IMR-90 (cell line): ENCODE measurements around the gene LRRC2. TPM values are rescaled to one million over a fixed set of nuclear protein-coding genes. Genes with fewer than 3 reads are reported as not detected.

Source experiments
- ATAC-seq: fragments of 200-7000 bp; cut with Tn5 transposase; 2 replicates; pipeline ENCODE4 v1.9.1; 2020; ENCODE audit warnings: low read depth, mild to moderate bottlenecking, moderate library complexity
- BruUV-seq: library from RNA; stranded (reverse); fragments of 400-500 nt; replicated peaks from 2 replicates; lab custom pipeline; 2021; lab: Mats Ljungman, UMichigan
- CTCF ChIA-PET: fragments of 300-600 bp; formaldehyde crosslinking; extraction: SDS; loops from one replicate; lab custom pipeline; 2021; ENCODE audit warnings: antibody characterized with exemption; lab: Yijun Ruan, JAX
- POLR2A ChIA-PET: fragments of 300-600 bp; sonication (Branson Sonifier 250); formaldehyde crosslinking; loops from one replicate; lab custom pipeline; 2022; ENCODE audit warnings: antibody characterized with exemption; ENCODE audit not compliant: unreplicated experiment; lab: Charles Lee
- DNase-seq: peaks from one replicate; pipeline ENCODE4 v3.0.0; 2013
- H2AFZ ChIP-seq: replicated peaks from 2 replicates; pipeline ENCODE3; 2013; ENCODE audit warnings: low read length, mild to moderate bottlenecking; ENCODE audit not compliant: poor library complexity
- H2AK5ac ChIP-seq: 2 replicates; pipeline ENCODE4 v1.6.1; 2013; ENCODE audit warnings: low read depth, low read length, inconsistent platforms
- H2AK9ac ChIP-seq: replicated peaks from 2 replicates; pipeline ENCODE3; 2013; ENCODE audit warnings: mild to moderate bottlenecking, low read depth, low read length, moderate library complexity; ENCODE audit not compliant: poor library complexity
- H2BK120ac ChIP-seq: 2 replicates; pipeline ENCODE4 v1.6.1; 2013; ENCODE audit warnings: low read depth, low read length, inconsistent platforms
- H2BK15ac ChIP-seq: 3 replicates; pipeline ENCODE4 v1.6.1; 2013; ENCODE audit warnings: low read depth, low read length, inconsistent platforms
- H2BK20ac ChIP-seq: 2 replicates; pipeline ENCODE4 v1.6.1; 2013; ENCODE audit warnings: low read depth, mild to moderate bottlenecking, inconsistent platforms, low read length, moderate library complexity
- H2BK5ac ChIP-seq: 2 replicates; pipeline ENCODE4 v1.6.1; 2013; ENCODE audit warnings: mild to moderate bottlenecking, low read depth, low read length, inconsistent platforms; ENCODE audit not compliant: poor library complexity, severe bottlenecking
- H3K14ac ChIP-seq: replicated peaks from 2 replicates; pipeline ENCODE4 v1.6.1; 2013; ENCODE audit warnings: low read depth, low read length, inconsistent platforms
- H3K18ac ChIP-seq: 2 replicates; pipeline ENCODE4 v1.6.1; 2013; ENCODE audit warnings: low read depth, low read length, control low read depth
- H3K23ac ChIP-seq: 2 replicates; pipeline ENCODE4 v1.6.1; 2013; ENCODE audit warnings: low read depth, low read length, inconsistent platforms
- H3K27ac ChIP-seq: 2 replicates; pipeline ENCODE4 v1.5.1; 2013; ENCODE audit warnings: mild to moderate bottlenecking, control low read depth, low read length; ENCODE audit not compliant: insufficient read depth
- H3K27me3 ChIP-seq: 2 replicates; pipeline ENCODE4 v1.6.1; 2013; ENCODE audit warnings: low read length; ENCODE audit not compliant: control insufficient read depth, insufficient read depth
- H3K36me3 ChIP-seq: 2 replicates; pipeline ENCODE4 v1.6.1; 2013; ENCODE audit warnings: low read length, mixed read lengths; ENCODE audit not compliant: control insufficient read depth, insufficient read depth
- H3K4ac ChIP-seq: 2 replicates; pipeline ENCODE4 v1.6.1; 2013; ENCODE audit warnings: low read depth, low read length, inconsistent platforms
- H3K4me1 ChIP-seq: 2 replicates; pipeline ENCODE4 v1.6.1; 2013; ENCODE audit warnings: low read length, mixed read lengths; ENCODE audit not compliant: control insufficient read depth, insufficient read depth
- H3K4me2 ChIP-seq: 2 replicates; pipeline ENCODE4 v1.6.1; 2013; ENCODE audit warnings: low read depth, mild to moderate bottlenecking, control low read depth, low read length, moderate library complexity
- H3K4me3 ChIP-seq: 2 replicates; pipeline ENCODE4 v1.5.1; 2013; ENCODE audit warnings: low read depth, mild to moderate bottlenecking, control low read depth, low read length, moderate library complexity; ENCODE audit not compliant: insufficient read depth
- H3K56ac ChIP-seq: 2 replicates; pipeline ENCODE4 v1.6.1; 2013; ENCODE audit warnings: low read length, inconsistent platforms; ENCODE audit not compliant: insufficient read depth; ENCODE audit errors: extremely low read depth
- H3K79me1 ChIP-seq, 2 experiments: 2 replicates each; pipeline ENCODE4 v1.6.1; 2013; ENCODE audit warnings: low read length in 2 of 2, inconsistent platforms in 1 of 2, low read depth in 1 of 2
- H3K9ac ChIP-seq: 2 replicates; pipeline ENCODE4 v1.6.1; 2013; ENCODE audit warnings: low read depth, low read length, control low read depth
- H3K9me1 ChIP-seq: 2 replicates; pipeline ENCODE4 v1.6.1; 2013; ENCODE audit warnings: low read length, inconsistent platforms; ENCODE audit not compliant: insufficient read depth
- H3K9me3 ChIP-seq: 2 replicates; pipeline ENCODE4 v1.6.1; 2013; ENCODE audit warnings: low read length; ENCODE audit not compliant: control insufficient read depth, insufficient read depth
- H4K20me1 ChIP-seq: 2 replicates; pipeline ENCODE4 v1.6.1; 2013; ENCODE audit warnings: low read length, inconsistent platforms; ENCODE audit not compliant: insufficient read depth
- H4K5ac ChIP-seq: 2 replicates; pipeline ENCODE4 v1.6.1; 2013; ENCODE audit warnings: mild to moderate bottlenecking, low read depth, low read length, control low read depth
- H4K8ac ChIP-seq, 2 experiments: 2 replicates each; pipeline ENCODE4 v1.6.1; 2013; ENCODE audit warnings: low read depth in 2 of 2, low read length in 2 of 2, control low read depth in 1 of 2, inconsistent platforms in 1 of 2
- H4K91ac ChIP-seq: 2 replicates; pipeline ENCODE4 v1.6.1; 2013; ENCODE audit warnings: low read depth, low read length, inconsistent platforms; ENCODE audit not compliant: insufficient read depth
- CEBPB ChIP-seq: IDR thresholded peaks from 2 replicates; pipeline ENCODE4 v1.6.1; 2012; ENCODE audit warnings: low read depth, low read length, improper control_type of control experiment
- MXI1 ChIP-seq: IDR thresholded peaks from 2 replicates; pipeline ENCODE4 v1.6.1; 2012; ENCODE audit warnings: low read depth, mild to moderate bottlenecking, low read length, moderate library complexity, borderline replicate concordance
- WGBS, 2 experiments: methylation state at CpG; one replicate each; pipeline versions ENCODE4 v1.1.5 to v1.1.7; 2013; ENCODE audit warnings: missing lambda C conversion rate in 2 of 2; ENCODE audit not compliant: insufficient read length in 1 of 2; ENCODE audit errors: extremely low coverage in 2 of 2; 5-methylcytosine and 5-hydroxymethylcytosine counted together
- dilution Hi-C: fragments of 300-500 bp; cut with HindIII; formaldehyde crosslinking; loops from one replicate; pipeline ENCODE4 v1.14.3; 2018; ENCODE audit warnings: low sequenced_read_pairs; ENCODE audit not compliant: unreplicated experiment
- in situ Hi-C: fragments of 300-500 bp; cut with MboI; formaldehyde crosslinking; loops from 3 replicates; pipeline ENCODE4 v1.14.3; 2019; ENCODE audit warnings: low sequenced_read_pairs, inconsistent platforms, mixed read lengths
- intact Hi-C: fragments of 100-400 bp; cut with micrococcal nuclease; formaldehyde crosslinking; loops from 2 replicates; pipeline ENCODE4 v1.10.0; 2022
- polyA plus RNA-seq, 3 experiments: library from polyadenylated mRNA; depleted of rRNA; stranded (reverse); fragments of >200 nt; gene quantifications; 2 replicates each; pipeline ENCODE4 v1.2.3, GENCODE V29; 2012; ENCODE audit warnings: low replicate concordance in 1 of 3
- total RNA-seq: library from RNA; depleted of rRNA; stranded (reverse); fragments of >200 nt; gene quantifications from 2 replicates; pipeline ENCODE4 v1.2.3, GENCODE V29; 2012

Gene LRRC2
- total and polyA plus RNA-seq, 2 of the 4 experiments (the other 2 are of a cell fraction) = 2.9 to 4.1 TPM

DNA sequence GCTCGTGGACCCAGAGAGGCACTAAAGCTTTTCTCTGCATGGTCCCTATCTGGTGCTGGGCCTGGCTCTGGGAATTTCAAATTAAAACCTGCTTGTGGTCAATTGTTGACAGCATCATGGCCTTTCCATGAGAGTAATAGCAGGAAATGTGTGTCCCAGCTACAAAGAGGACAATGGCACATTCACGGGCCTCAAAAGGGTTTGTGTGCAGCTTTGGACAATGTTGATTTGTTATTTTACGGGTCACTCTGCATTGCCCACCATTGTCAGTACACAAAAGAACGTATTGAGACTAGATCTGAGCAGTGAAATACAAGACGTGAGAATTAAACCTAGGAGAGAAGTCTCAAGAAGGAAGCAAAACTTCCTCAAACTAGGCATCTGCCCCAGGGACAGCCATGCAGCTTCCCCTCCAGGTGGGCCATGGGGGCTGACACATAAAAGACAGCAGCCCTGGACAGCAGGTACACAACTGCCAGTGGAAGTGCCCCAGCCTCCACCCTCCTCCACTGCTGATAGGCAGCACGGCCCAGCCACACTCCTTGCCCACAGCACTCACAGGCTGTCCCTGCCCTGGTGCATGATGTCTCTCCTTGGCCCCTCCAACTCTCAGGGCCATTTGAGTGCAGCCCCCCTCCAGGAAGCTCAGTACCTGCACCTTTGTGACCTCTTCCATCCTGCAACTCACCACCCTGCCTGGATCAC, 85.5 kb downstream of the LRRC2 start (continued):
- no peak for TF ChIP-seq MXI1

GRCh38 chr3:46479696-46480095, 86.4 kb downstream of the LRRC2 start:
- H3K56ac ChIP-seq = no peak overlapping the region
- peak; percentile 50; the same call in 1 of the 2 replicates for ATAC-seq
- no peak overlapping the region for H2AK9ac ChIP-seq
- ChIA-PET CTCF (no interaction called here), POLR2A (interaction anchor here (0.6 kb wide), 1 partner anchor 150 kb away, joined by 3 read pairs; no protein-coding TSS in a partner anchor)
- TF ChIP-seq CEBPB (no peak), MXI1 (no peak)
- in situ Hi-C loops = loop anchor here (25.0 kb wide), 1 partner anchor 408 kb away; the partner anchor contains the start of gene PTH1R
- no peak overlapping the region for H2AFZ ChIP-seq
- no peak overlapping the region for H3K9ac ChIP-seq
- H2BK20ac ChIP-seq = peak overlapping the region; percentile 40
- H3K14ac ChIP-seq = no peak overlapping the region
- no peak overlapping the region for H3K4me3 ChIP-seq
- intact Hi-C loops = no loop called here
- dilution Hi-C loops = no loop called here
- H2BK5ac ChIP-seq = no peak overlapping the region
- H3K27me3 ChIP-seq = peaks cover 15% of the 10 kb centered on the region
- H3K23ac ChIP-seq = no peak overlapping the region
- no peak overlapping the region for H2BK15ac ChIP-seq
- no peak overlapping the region for H3K4me2 ChIP-seq
- H3K27ac ChIP-seq = no peak overlapping the region
- no peak overlapping the region for H2AK5ac ChIP-seq
- H3K9me1 ChIP-seq = peaks cover 10% of the 10 kb centered on the region
- H3K4ac ChIP-seq = 0 out of 2 replicates have a peak overlapping the region, but pooled peaks have one; percentile 12
- peak overlapping the region; percentile 39 for H2BK120ac ChIP-seq
- no peak overlapping the region for H3K18ac ChIP-seq
- H3K9me3 ChIP-seq = peaks cover 9% of the 10 kb centered on the region
- no peak overlapping the region for H4K5ac ChIP-seq
- H3K4me1 ChIP-seq = peaks cover 4% of the 10 kb centered on the region; the same call in 1 of the 2 replicates
- peak; percentile 28 for DNase-seq
- 0 out of 2 replicates have a peak overlapping the region, but pooled peaks have one; percentile 2 for H4K91ac ChIP-seq
- H4K8ac ChIP-seq = no peak overlapping the region
- no peaks in the 10 kb centered on the region for H3K36me3 ChIP-seq
- no peaks in the 10 kb centered on the region for H4K20me1 ChIP-seq
- BruUV-seq = no TSS peak
- H3K79me1 ChIP-seq = no peaks in the 10 kb centered on the region
- WGBS, 2 experiments = no CpG with 5 or more reads among the region's 5 CpGs
